Endothelial cell of umbilical vein (primary cell): ENCODE results near the gene CACNA1F. TPM values are rescaled to one million over a fixed set of nuclear protein-coding genes. Genes with fewer than 3 reads are reported as not detected.

Experiments
- BruUV-seq: library from RNA; stranded (reverse); fragments of 400-500 nt; replicated peaks from 2 replicates; lab custom pipeline; 2021; lab: Mats Ljungman, UMichigan
- CTCF ChIA-PET: fragments of 300-600, 350-600 bp; sonication (Branson Sonifier 250); formaldehyde crosslinking; loops from one replicate; lab custom pipeline; 2021; ENCODE audit warnings: antibody characterized with exemption, inconsistent platforms; lab: Charles Lee
- POLR2A ChIA-PET: fragments of 300-600, 350-600 bp; sonication (Branson Sonifier 250); formaldehyde crosslinking; loops from one replicate; lab custom pipeline; 2021; ENCODE audit warnings: antibody characterized with exemption, inconsistent platforms; lab: Charles Lee
- DNase-seq: peaks from one replicate; pipeline ENCODE4 v3.0.0-alpha.2; 2011; ENCODE audit warnings: low read depth, low spot score
- FAIRE-seq: peaks from 2 replicates; lab custom pipeline; 2011; peaks lifted over from hg19 to GRCh38; lab: Jason Lieb, UNC
- H2AFZ ChIP-seq: 2 replicates; pipeline ENCODE4 v1.6.0; 2012; ENCODE audit warnings: low read depth, low read length, control low read depth, inconsistent platforms
- H3K27ac ChIP-seq: 2 replicates; pipeline ENCODE4 v1.5.1; 2011; ENCODE audit warnings: low read depth, mild to moderate bottlenecking, control low read depth, low read length, moderate library complexity; ENCODE audit not compliant: insufficient read depth
- H3K27me3 ChIP-seq, 2 experiments: 2 replicates each; pipeline versions ENCODE4 v1.6.0 to v1.6.1; 2011; ENCODE audit warnings: low read length in 2 of 2, mixed read lengths in 1 of 2; ENCODE audit not compliant: control insufficient read depth in 2 of 2, insufficient read depth in 2 of 2
- H3K36me3 ChIP-seq, 2 experiments: 2 replicates in 1 of 2; 3 replicates in 1 of 2; pipeline ENCODE4 v1.5.1; 2011; ENCODE audit warnings: low read length in 2 of 2, mild to moderate bottlenecking in 1 of 2, moderate library complexity in 1 of 2; ENCODE audit not compliant: control insufficient read depth in 2 of 2, insufficient read depth in 2 of 2; ENCODE audit errors: extremely low read depth in 1 of 2
- H3K4me1 ChIP-seq: 3 replicates; pipeline ENCODE4 v1.5.1; 2011; ENCODE audit warnings: mild to moderate bottlenecking, low read length; ENCODE audit not compliant: control insufficient read depth, insufficient read depth; ENCODE audit errors: extremely low read depth
- H3K4me2 ChIP-seq: 2 replicates; pipeline ENCODE4 v1.6.1; 2011; ENCODE audit warnings: low read length, control low read depth, mixed read lengths; ENCODE audit not compliant: insufficient read depth
- H3K4me3 ChIP-seq, 3 experiments: fragments of 200-600 bp in 1 of 3; sonication (generic), shearing (Covaris generic) in 1 of 3; replicated peaks in 1 of 3; 2 replicates each; pipeline ENCODE4 v1.5.1; 2011 to 2016; ENCODE audit warnings: control low read depth in 3 of 3, low read length in 3 of 3, mild to moderate bottlenecking in 2 of 3, inconsistent platforms in 1 of 3, low read depth in 1 of 3, moderate library complexity in 1 of 3; ENCODE audit not compliant: insufficient read depth in 1 of 3
- H3K79me2 ChIP-seq: 2 replicates; pipeline ENCODE4 v1.6.0; 2012; ENCODE audit warnings: low read length, inconsistent platforms; ENCODE audit not compliant: control insufficient read depth, insufficient read depth
- H3K9ac ChIP-seq: replicated peaks from 2 replicates; pipeline ENCODE3; 2011; ENCODE audit warnings: low read length, control low read depth; ENCODE audit not compliant: insufficient read depth; ENCODE audit errors: extremely low read depth
- H3K9me1 ChIP-seq: replicated peaks from 3 replicates; pipeline ENCODE4 v1.6.0; 2011; ENCODE audit warnings: mild to moderate bottlenecking, low read length; ENCODE audit not compliant: control insufficient read depth, insufficient read depth; ENCODE audit errors: extremely low read depth
- H3K9me3 ChIP-seq: replicated peaks from 2 replicates; pipeline ENCODE4 v1.5.1; 2012; ENCODE audit warnings: low read length, inconsistent platforms; ENCODE audit not compliant: control insufficient read depth, insufficient read depth
- H4K20me1 ChIP-seq: replicated peaks from 2 replicates; pipeline ENCODE3; 2011; ENCODE audit warnings: mild to moderate bottlenecking, low read length; ENCODE audit not compliant: control insufficient read depth, insufficient read depth; ENCODE audit errors: extremely low read depth
- EZH2 ChIP-seq: IDR thresholded peaks from 2 replicates; pipeline ENCODE4 v1.6.1; 2012; ENCODE audit warnings: borderline replicate concordance, low read depth, mild to moderate bottlenecking, moderate library complexity, low read length, inconsistent platforms; ENCODE audit not compliant: severe bottlenecking
- FOS ChIP-seq: IDR thresholded peaks from 2 replicates; pipeline ENCODE4 v1.6.1; 2011; ENCODE audit warnings: mild to moderate bottlenecking, low read length, moderate library complexity, borderline replicate concordance; ENCODE audit not compliant: insufficient read depth
- GATA2 ChIP-seq: IDR thresholded peaks from 2 replicates; pipeline ENCODE4 v1.7.0; 2011; ENCODE audit warnings: low read depth, mild to moderate bottlenecking, moderate library complexity, mixed read lengths, low read length; ENCODE audit not compliant: insufficient read length, insufficient read depth
- JUN ChIP-seq: IDR thresholded peaks from 2 replicates; pipeline ENCODE4 v1.6.1; 2011; ENCODE audit warnings: borderline replicate concordance, low read depth; ENCODE audit not compliant: insufficient read length, insufficient read depth
- MAX ChIP-seq: IDR thresholded peaks from 2 replicates; pipeline ENCODE4 v1.6.1; 2011; ENCODE audit not compliant: insufficient read depth, insufficient read length
- MYC ChIP-seq: IDR thresholded peaks from one replicate; pipeline ENCODE4 v1.6.1; 2011; ENCODE audit warnings: mild to moderate bottlenecking, low read depth, low read length
- POLR2A ChIP-seq: IDR thresholded peaks from 2 replicates; pipeline ENCODE4 v1.6.1; 2012; ENCODE audit warnings: low read depth, mild to moderate bottlenecking, control low read depth, low read length
- POLR2AphosphoS5 ChIP-seq: IDR thresholded peaks from 2 replicates; pipeline ENCODE4 v1.6.1; 2012; ENCODE audit warnings: low read depth, mild to moderate bottlenecking, control low read depth, low read length, moderate library complexity; ENCODE audit not compliant: insufficient read depth
- dilution Hi-C: fragments of 300-500 bp; cut with MboI; formaldehyde crosslinking; loops from one replicate; pipeline ENCODE4 v1.15.0; 2019; ENCODE audit warnings: low sequenced_read_pairs; ENCODE audit not compliant: extremely low pct_ligation_motif_present
- intact Hi-C: fragments of 100-400 bp; cut with micrococcal nuclease; formaldehyde crosslinking; loops from one replicate; pipeline ENCODE4 v1.10.0; 2022
- polyA plus RNA-seq, 4 experiments: library from polyadenylated mRNA; depleted of rRNA in 3 of 4; stranded (reverse) in 3 of 4; unstranded in 1 of 4; fragments of >200 nt; gene quantifications; 2 replicates each; pipeline versions ENCODE4 v1.2.1 to v1.2.3, GENCODE V29; 2011 to 2012; ENCODE audit warnings: missing spikeins in 1 of 4
- total RNA-seq: library from RNA; stranded (reverse); gene quantifications from 2 replicates; pipeline ENCODE4 v1.2.3, GENCODE V29; 2021
- TF ChIP-seq, protein P1 (sequence below), 2 donors: IDR thresholded peaks; 1 replicate in 1 of 2; 2 replicates in 1 of 2; pipeline ENCODE4 v1.5.1; 2011; ENCODE audit warnings: low read length in 2 of 2, mild to moderate bottlenecking in 2 of 2, moderate library complexity in 2 of 2, control low read depth in 1 of 2, inconsistent platforms in 1 of 2, low read depth in 1 of 2; ENCODE audit not compliant: insufficient read depth in 1 of 2; ENCODE audit errors: extremely low read depth in 1 of 2

Gene CACNA1F
- total and polyA plus RNA-seq, 2 donors (not counting 3 experiments of a cell fraction or from before 2014, with no cell fraction given) = not detected

DNA sequence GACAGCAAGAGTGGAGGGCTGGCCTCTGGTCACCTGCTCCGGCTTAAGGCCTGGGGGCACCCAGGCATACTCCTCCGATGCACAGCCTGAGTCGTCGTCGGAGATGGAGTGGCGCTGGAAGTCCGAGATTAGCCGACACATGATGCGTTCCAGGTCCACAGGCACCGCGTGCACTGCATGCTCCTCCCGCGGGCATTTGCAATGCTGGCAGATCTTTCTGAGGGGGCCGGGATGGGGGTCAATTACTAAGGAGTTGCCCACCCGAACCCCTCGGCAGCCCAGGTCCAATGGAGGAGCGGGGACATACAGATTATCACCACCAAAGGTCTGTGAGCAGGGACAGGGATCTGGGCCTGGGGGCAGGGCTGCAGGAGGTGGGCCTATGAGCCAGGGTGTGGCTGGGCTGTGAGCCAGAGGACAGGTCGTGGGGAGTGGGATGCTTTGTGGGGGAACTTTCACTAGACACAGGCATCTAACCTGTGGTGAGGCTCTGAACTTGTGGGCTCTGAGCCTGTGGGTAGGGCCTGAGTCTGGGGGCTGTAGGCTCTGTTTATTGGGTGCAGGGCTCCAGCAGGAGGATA lies 49.3 kb downstream of the CACNA1F start:
- POLR2A ChIA-PET = interaction anchor here (1.6 kb wide), 1 partner anchor 12 kb away, joined by 5 read pairs; the partner anchor contains the start of gene PLP2
- Histone ChIP-seq H3K4me1 (peaks cover 14% of the 10 kb centered on the region), H3K4me3 (peak overlapping the region in 1 of 3 experiments; percentile 43), H3K79me2 (no peaks in the 10 kb centered on the region), H4K20me1 (no peaks in the 10 kb centered on the region), H3K27me3 (no peaks in the 10 kb centered on the region), H3K9ac (no peak overlapping the region), H3K36me3 (peaks cover 0 to 2% of the 10 kb centered on the region in 2 experiments), H3K9me3 (no peaks in the 10 kb centered on the region), H3K4me2 (peak overlapping the region; percentile 11), H2AFZ (no peak overlapping the region), H3K9me1 (no peaks in the 10 kb centered on the region), H3K27ac (no peak overlapping the region)
- intact Hi-C loops = no loop called here
- no peak for FAIRE-seq
- no peak for DNase-seq
- CTCF ChIA-PET = interaction anchor here (0.8 to 1.5 kb wide), 5 partner anchors 9 to 28 kb away, joined by 4 to 7 read pairs (median 5); no protein-coding TSS in a partner anchor
- dilution Hi-C loops = no loop called here
- no TSS peak for BruUV-seq
- TF ChIP-seq MYC = no peak
- no peak for TF ChIP-seq POLR2A

- Histone ChIP-seq H3K79me2 (peaks cover 4% of the 10 kb centered on the region), H3K36me3 (peaks cover 0 to 6% of the 10 kb centered on the region in 2 experiments), H3K4me2 (no peak overlapping the region), H3K27me3 (no peaks in the 10 kb centered on the region), H2AFZ (no peak overlapping the region), H3K4me3 (no peak overlapping the region), H3K9me3 (no peaks in the 10 kb centered on the region), H4K20me1 (no peaks in the 10 kb centered on the region), H3K9me1 (no peaks in the 10 kb centered on the region), H3K4me1 (peaks cover 2% of the 10 kb centered on the region), H3K9ac (no peak overlapping the region), H3K27ac (no peak overlapping the region)
- POLR2A ChIA-PET = no interaction called here
- CTCF ChIA-PET = interaction anchor here (1.5 kb wide), 1 partner anchor 39 kb away, joined by 3 read pairs; no protein-coding TSS in a partner anchor
- FAIRE-seq = no peak
- dilution Hi-C loops = no loop called here
- no TSS peak for BruUV-seq
- TF ChIP-seq MYC (no peak), JUN (no peak), MAX (no peak), GATA2 (no peak), POLR2AphosphoS5 (no peak), POLR2A (no peak), EZH2 (no peak), FOS (no peak)
- TF ChIP-seq, protein P1, sequence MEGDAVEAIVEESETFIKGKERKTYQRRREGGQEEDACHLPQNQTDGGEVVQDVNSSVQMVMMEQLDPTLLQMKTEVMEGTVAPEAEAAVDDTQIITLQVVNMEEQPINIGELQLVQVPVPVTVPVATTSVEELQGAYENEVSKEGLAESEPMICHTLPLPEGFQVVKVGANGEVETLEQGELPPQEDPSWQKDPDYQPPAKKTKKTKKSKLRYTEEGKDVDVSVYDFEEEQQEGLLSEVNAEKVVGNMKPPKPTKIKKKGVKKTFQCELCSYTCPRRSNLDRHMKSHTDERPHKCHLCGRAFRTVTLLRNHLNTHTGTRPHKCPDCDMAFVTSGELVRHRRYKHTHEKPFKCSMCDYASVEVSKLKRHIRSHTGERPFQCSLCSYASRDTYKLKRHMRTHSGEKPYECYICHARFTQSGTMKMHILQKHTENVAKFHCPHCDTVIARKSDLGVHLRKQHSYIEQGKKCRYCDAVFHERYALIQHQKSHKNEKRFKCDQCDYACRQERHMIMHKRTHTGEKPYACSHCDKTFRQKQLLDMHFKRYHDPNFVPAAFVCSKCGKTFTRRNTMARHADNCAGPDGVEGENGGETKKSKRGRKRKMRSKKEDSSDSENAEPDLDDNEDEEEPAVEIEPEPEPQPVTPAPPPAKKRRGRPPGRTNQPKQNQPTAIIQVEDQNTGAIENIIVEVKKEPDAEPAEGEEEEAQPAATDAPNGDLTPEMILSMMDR (IDR thresholded peaks at IDR 0.05; ENCODE audit: extremely low read depth in 1 of 2, insufficient read depth in 1 of 2, low read depth in 1 of 2, low read length in 2 of 2) = no peak
- intact Hi-C loops = no loop called here
- DNase-seq = no peak
Observed at GRCh38 chrX:49179358-49179757, 53.8 kb downstream of the CACNA1F start.
